Iris pigment epithelial cell (primary cell): ENCODE results near the gene NOTCH2.
A peak's percentile ranks its signal among the peaks of the same experiment; 100 is the strongest.
"Not testable (repeated sequence)": the region's sequence is repeated elsewhere in the genome, so short reads cannot be mapped to it uniquely, and the experiment has no call there.

Experiments
- DNase-seq: peaks from one replicate; pipeline ENCODE4 v3.0.0-alpha.2; 2011; ENCODE audit warnings: low read depth

Gene NOTCH2

DNA sequence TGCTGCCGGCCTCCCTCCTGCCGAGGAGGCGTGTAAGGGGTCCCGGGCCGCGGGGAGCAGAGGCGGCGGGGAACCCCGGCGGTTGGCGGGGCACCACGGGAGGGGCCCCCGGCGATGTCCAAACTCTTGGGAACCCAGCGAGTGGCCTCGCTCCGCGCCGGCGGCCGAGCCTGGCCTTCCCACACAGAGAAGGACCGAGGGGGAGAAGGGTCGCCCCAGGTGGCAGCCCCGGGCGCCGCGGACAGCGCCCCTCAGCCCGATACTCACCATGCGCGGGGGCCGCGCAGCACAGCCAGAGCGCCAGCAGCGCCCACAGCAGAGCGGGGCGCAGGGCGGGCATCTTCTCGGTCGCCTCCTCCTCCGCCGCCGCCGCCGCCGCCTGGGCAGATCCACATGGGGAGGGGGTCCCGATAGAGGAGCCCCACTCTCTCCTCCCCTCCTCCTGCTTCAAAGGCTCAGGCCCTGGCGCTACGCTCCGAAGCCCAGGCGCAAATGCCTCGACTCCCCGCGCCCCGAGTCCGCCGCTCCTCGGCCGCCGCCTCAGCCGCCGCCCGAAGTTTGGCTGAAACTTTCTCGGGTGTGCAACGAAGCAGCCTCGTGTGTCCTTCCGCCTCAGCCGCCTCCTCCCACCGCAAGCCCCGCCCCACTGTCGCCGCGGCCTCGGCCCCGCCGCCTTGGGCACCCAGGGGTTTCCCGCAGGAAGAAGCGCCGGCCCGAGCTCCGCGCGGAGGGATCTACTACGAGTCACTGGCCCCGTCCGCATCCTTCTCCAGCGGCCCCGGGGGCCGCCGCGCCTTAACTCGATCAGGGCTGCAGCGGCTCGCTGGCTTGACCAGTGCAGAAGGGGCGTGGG is at the start of gene NOTCH2:
Gene NOTCH2 (minus strand): TSS at position 596 of the 853 bp plus-strand sequence. CDS start 256 bp downstream, at position 340.
- peak; percentile 24 for DNase-seq

GRCh38 chr1:120117371-120118177 is 48.1 kb upstream of the NOTCH2 start:
- DNase-seq, result peak; percentile 24

GRCh38 chr1:120116094-120116493 is 46.6 kb upstream of the NOTCH2 start:
- DNase-seq, result peak; percentile 69

- not testable (repeated sequence) for DNase-seq
These were observed 43.7 kb upstream of the NOTCH2 start for GRCh38 chr1:120113134-120113533.

- DNase-seq, result peak; percentile 41
These were observed 42.8 kb upstream of the NOTCH2 start for GRCh38 chr1:120112212-120112611.

DNA sequence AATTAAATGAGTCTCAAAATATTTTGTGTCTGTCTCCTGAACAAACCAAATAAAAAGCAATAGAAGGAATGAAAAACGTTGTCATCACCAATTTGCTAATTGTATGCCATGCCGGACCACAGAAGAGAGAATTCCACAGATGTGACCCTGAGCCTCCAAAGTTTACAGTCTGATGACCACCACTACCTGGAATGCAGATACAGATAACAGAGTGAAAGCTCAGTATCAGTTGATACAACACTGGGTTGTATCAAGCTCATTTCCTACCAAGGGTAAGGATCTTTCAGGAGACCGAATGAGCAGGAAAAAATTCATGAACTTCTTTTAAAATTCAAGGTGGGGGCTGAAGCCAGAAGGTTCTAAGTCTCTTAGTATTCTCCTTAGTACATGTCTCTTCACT is 42.3 kb upstream of the NOTCH2 start:
- DNase-seq, result not testable (repeated sequence)

DNA sequence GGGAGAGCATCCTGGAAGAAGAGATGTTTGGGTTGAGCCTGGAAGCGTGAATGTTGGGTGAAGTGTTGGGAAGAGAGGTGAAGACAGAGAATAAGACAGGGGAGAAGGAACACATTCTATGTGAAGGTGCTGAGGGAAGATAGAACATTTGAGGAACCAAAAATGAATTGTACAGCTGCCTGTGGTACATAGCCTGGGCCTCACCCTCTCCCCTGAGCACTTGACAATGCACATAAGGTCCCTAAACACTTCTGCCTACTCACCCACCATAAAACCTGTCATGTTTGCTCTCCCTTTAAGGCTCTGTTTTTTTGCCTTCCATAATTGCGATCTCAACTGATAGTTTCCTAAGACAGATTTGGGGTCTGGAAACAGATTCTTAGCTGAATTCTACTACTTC is 41.5 kb upstream of the NOTCH2 start:
- DNase-seq, result not testable (repeated sequence)

DNA sequence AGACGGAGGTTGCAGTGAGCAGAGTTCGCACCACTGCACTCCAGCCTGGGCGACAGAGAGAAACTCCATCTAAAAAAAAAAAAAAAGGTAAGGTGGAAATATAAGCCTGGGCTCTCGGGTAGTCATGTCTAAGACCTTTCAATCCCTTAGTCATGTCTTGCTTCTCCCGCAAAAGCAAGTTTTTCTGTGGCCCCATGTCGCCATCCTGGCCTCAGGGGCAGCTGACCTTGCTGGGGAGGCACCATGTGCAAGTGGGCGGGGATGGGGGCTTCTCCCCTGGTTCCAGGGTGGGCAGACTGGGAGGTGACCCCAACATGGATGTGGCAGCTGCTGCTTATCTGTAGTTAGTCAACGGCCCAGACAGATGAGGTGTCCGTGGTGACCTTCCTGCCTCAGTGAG is 40.2 kb upstream of the NOTCH2 start:
- DNase-seq, result not testable (repeated sequence)

DNA sequence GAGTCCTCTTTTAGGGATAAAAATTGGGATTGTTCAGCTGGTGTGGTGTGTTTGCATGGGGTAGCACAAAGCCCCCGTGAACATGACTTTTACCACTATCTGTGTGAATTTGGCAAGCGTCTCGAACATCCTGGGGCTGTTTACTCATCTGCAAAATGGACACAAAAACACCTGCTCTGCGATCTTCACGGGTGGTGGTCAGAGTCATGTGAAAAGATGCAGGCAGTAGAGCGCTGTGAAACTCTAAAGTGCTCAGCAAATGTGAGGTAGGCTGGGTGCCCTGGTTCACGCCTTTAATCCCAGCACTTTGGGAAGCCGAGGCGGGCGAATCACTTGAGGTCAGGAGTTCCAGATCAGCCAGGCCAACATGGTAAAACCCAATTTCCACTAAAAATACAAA is 39.7 kb upstream of the NOTCH2 start:
- DNase-seq, result not testable (repeated sequence)

- DNase-seq, result not testable (repeated sequence)
These were observed 35.8 kb upstream of the NOTCH2 start for GRCh38 chr1:120105288-120105687.

- DNase-seq, result not testable (repeated sequence)
These were observed 34.3 kb upstream of the NOTCH2 start for GRCh38 chr1:120103768-120104167.

DNA sequence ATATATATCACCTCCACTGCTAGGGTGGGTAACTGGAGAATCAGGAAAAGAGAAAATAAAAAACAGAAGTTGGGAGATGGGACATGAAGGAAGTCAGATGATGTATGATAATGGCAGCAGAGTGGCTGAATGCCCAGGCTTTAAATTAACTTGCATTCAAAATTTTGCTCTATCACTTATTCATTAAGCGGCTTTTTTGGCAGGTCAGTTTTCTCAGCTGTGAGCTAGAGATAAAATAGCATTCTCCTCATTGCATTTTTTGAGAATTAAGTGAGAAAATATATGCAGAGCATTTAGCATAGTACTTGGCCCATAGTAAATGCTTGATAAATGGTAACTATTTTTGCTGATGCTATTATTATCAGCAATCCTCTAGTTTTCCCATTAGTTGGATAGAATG is 32.1 kb upstream of the NOTCH2 start:
- not testable (repeated sequence) for DNase-seq

- DNase-seq, result not testable (repeated sequence)
These were observed 31.1 kb upstream of the NOTCH2 start for GRCh38 chr1:120100590-120100989.

DNA sequence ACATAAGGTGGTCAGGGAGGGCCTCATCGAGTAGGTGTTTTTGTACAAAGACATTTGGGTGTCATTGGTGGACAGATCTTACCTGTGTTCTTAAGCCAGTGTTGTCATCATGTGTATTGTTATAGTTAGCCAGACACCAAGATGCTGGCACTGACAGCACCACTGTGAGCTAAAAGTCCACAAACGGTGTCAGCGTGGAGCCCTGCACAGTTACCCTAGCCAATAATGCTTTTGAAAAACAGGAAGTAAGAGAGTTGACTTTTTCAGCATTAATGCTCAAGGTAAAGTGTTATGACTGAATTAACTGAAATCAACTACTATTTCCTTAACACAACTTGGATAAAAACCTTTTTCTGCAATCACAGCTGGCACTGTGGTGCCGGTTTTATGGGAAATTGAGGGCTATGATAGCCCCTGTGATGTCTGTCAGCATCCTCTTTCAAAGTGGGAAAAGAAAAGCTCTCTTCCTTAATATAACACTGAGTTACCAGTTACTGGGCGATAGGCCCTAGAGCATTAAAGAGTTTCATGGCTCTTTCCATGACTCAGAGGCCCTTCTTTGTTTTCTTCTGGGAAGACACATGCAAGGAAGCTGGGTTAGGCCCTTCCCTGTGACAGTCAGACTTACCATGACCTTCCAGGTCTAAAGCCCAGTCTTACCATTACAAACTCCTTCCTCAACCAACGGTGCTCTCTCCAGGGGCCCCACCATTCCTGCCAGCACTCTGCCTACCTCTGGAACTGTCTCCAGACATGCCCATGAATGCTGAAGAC is 29.7 kb upstream of the NOTCH2 start:
- not testable (repeated sequence) for DNase-seq

- DNase-seq, result not testable (repeated sequence)
These were observed 27.6 kb upstream of the NOTCH2 start for GRCh38 chr1:120096981-120097545.

GRCh38 chr1:120093548-120094181 is 24.2 kb upstream of the NOTCH2 start:
- DNase-seq, result not testable (repeated sequence)

- DNase-seq, result not testable (repeated sequence)
These were observed 23.1 kb upstream of the NOTCH2 start for GRCh38 chr1:120092232-120093218.

- not testable (repeated sequence) for DNase-seq
These were observed 21.4 kb upstream of the NOTCH2 start for GRCh38 chr1:120090830-120091229.

DNA sequence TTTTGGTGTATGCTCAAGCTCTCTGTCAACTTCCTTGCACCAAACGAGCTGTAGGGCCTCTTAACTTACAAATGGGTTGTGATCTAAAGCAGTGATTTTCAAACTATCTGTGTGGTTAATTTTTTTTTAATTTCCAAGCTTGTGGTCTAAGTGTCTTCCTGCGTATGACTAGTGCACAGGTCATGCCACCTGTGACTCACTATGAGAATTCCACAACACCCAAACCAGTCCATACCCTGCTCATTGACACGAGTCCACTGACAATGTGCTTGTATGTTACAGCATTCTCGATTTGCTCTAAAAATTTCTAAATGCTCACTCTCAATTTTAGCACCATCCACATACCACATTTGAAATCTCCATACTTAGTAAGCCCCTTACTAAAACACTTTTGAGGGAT is 18.5 kb upstream of the NOTCH2 start:
- peak; percentile 66 for DNase-seq

- not testable (repeated sequence) for DNase-seq
These were observed 405 bp upstream of the NOTCH2 start for GRCh38 chr1:120069920-120070214.
